GM12878 (cell line): ENCODE data around the gene RTN4. TPM values are rescaled to one million over a fixed set of nuclear protein-coding genes. Genes with fewer than 3 reads are reported as not detected.

ENCODE experiments used
- ATAC-seq: fragments of 200-7000 bp; cut with Tn5 transposase; 3 replicates; pipeline ENCODE4 v1.9.1; 2020; ENCODE audit warnings: mild to moderate bottlenecking, moderate library complexity
- BruUV-seq: library from RNA; stranded (reverse); fragments of 400-500 nt; replicated peaks from 2 replicates; lab custom pipeline; 2021; lab: Mats Ljungman, UMichigan
- CTCF ChIA-PET: fragments of 300-600 bp; sonication (Branson Sonifier 250); formaldehyde crosslinking; extraction: SDS; loops from one replicate; lab custom pipeline; 2021; ENCODE audit warnings: inconsistent platforms; lab: Yijun Ruan, JAX
- POLR2A ChIA-PET: fragments of 350-600 bp; formaldehyde crosslinking; extraction: SDS; loops from one replicate; lab custom pipeline; 2021; ENCODE audit warnings: inconsistent platforms; lab: Charles Lee
- RAD21 ChIA-PET: fragments of 300-600 bp; sonication (Branson Sonifier 250); formaldehyde crosslinking; loops from one replicate; lab custom pipeline; 2023; ENCODE audit warnings: antibody characterized with exemption; ENCODE audit not compliant: unreplicated experiment; lab: Charles Lee
- SMC1A ChIA-PET: fragments of 300-600 bp; sonication (Branson Sonifier 250); formaldehyde crosslinking; loops from one replicate; lab custom pipeline; 2023; ENCODE audit not compliant: unreplicated experiment, uncharacterized antibody; lab: Charles Lee
- DNase-seq: peaks from one replicate; pipeline ENCODE4 v3.0.0-alpha.2; 2011; ENCODE audit warnings: low read depth, low spot score
- FAIRE-seq: peaks from 3 replicates; lab custom pipeline; 2011; peaks lifted over from hg19 to GRCh38; lab: Jason Lieb, UNC
- H2AFZ ChIP-seq: 2 replicates; pipeline ENCODE4 v1.6.0; 2011; ENCODE audit warnings: low read depth, low read length, control low read depth; ENCODE audit not compliant: control insufficient read depth
- H3K27ac ChIP-seq: 2 replicates; pipeline ENCODE4 v1.5.1; 2011; ENCODE audit warnings: control low read depth; ENCODE audit not compliant: control insufficient read depth, insufficient read depth
- H3K27me3 ChIP-seq, 2 experiments: replicated peaks in 1 of 2; 2 replicates each; pipeline versions ENCODE4 v1.6.0 to v1.6.1; 2011; ENCODE audit warnings: low read length in 1 of 2; ENCODE audit not compliant: control insufficient read depth in 2 of 2, insufficient read depth in 2 of 2
- H3K36me3 ChIP-seq, 2 experiments: 2 replicates each; pipeline ENCODE4 v1.5.1; 2011; ENCODE audit warnings: low read length in 1 of 2; ENCODE audit not compliant: control insufficient read depth in 2 of 2, insufficient read depth in 2 of 2
- H3K4me1 ChIP-seq: 2 replicates; pipeline ENCODE4 v1.6.1; 2011; ENCODE audit warnings: mild to moderate bottlenecking, low read length, moderate library complexity, mixed read lengths; ENCODE audit not compliant: control insufficient read depth, insufficient read depth
- H3K4me2 ChIP-seq: 2 replicates; pipeline ENCODE4 v1.6.0; 2011; ENCODE audit warnings: control low read depth; ENCODE audit not compliant: control insufficient read depth, insufficient read depth
- H3K4me3 ChIP-seq: fragments of 200-600 bp; sonication (generic); 2 replicates; pipeline ENCODE4 v1.5.1; 2016
- H3K79me2 ChIP-seq: 2 replicates; pipeline ENCODE4 v1.6.0; 2011; ENCODE audit warnings: low read length; ENCODE audit not compliant: control insufficient read depth, insufficient read depth
- H3K9ac ChIP-seq: 2 replicates; pipeline ENCODE4 v1.8.0; 2011; ENCODE audit warnings: low read length, control low read depth, mixed read lengths; ENCODE audit not compliant: control insufficient read depth, insufficient read depth
- H3K9me3 ChIP-seq: replicated peaks from 3 replicates; pipeline ENCODE4 v1.5.1; 2011; ENCODE audit warnings: mild to moderate bottlenecking, low read length; ENCODE audit not compliant: control insufficient read depth, insufficient read depth
- H4K20me1 ChIP-seq: 2 replicates; pipeline ENCODE4 v1.6.0; 2011; ENCODE audit not compliant: control insufficient read depth, insufficient read depth
- CHD1 ChIP-seq: IDR thresholded peaks from 2 replicates; pipeline ENCODE4 v1.6.1; 2012; ENCODE audit warnings: low read depth, low read length, improper control_type of control experiment
- FOS ChIP-seq: IDR thresholded peaks from 3 replicates; pipeline ENCODE4 v1.6.1; 2011; ENCODE audit warnings: borderline replicate concordance; ENCODE audit not compliant: insufficient read length; ENCODE audit errors: extremely low read depth
- SP1 ChIP-seq: IDR thresholded peaks from one replicate; pipeline ENCODE4 v1.6.1; 2011; ENCODE audit warnings: low read depth, low read length
- SREBF1 ChIP-seq: IDR thresholded peaks from 2 replicates; pipeline ENCODE4 v1.6.1; 2012; ENCODE audit warnings: mild to moderate bottlenecking, low read length
- ZBTB33 ChIP-seq: fragments of 450-650 bp; IDR thresholded peaks from 2 replicates; pipeline ENCODE4 v1.6.1; 2017; ENCODE audit warnings: mild to moderate bottlenecking
- ZBTB4 ChIP-seq: fragments of 450-650 bp; formaldehyde crosslinking; IDR thresholded peaks from 2 replicates; pipeline ENCODE4 v1.4.0; 2022; ENCODE audit warnings: mild to moderate bottlenecking, moderate library complexity
- WGBS: methylation state at CpG from one replicate; pipeline ENCODE4 v1.1.6; 2016; ENCODE audit warnings: low lambda C conversion rate; ENCODE audit not compliant: insufficient replicate concordance, insufficient coverage; ENCODE audit errors: missing lambda C conversion rate; 5-methylcytosine and 5-hydroxymethylcytosine counted together
- in situ Hi-C: fragments of 300-500 bp; cut with MboI; formaldehyde crosslinking; loops from 9 replicates; pipeline ENCODE4 v1.14.3; 2018; ENCODE audit warnings: mixed read lengths
- intact Hi-C: fragments of 100-400 bp; cut with micrococcal nuclease; formaldehyde crosslinking; loops from one replicate; pipeline ENCODE4 v1.14.2; 2022; ENCODE audit not compliant: unreplicated experiment
- polyA plus RNA-seq, 11 experiments: library from polyadenylated mRNA; depleted of rRNA in 4 of 11; unstranded in 6 of 11; stranded (reverse) in 5 of 11; fragments of >200 nt; fragmentation: Nextera tagmentation in 4 of 11; fragmentation: Illumina TruSeq in 1 of 11; extraction: Ambion mirVana in 4 of 11; extraction: Trizol in 1 of 11; gene quantifications; 1 replicate in 1 of 11; 2 replicates in 10 of 11; pipeline versions ENCODE4 v1.2.1 to v1.2.3, GENCODE V29; 2011 to 2016; ENCODE audit warnings: inconsistent platforms in 2 of 11, missing spikeins in 2 of 11, low read depth in 1 of 11
- total RNA-seq, 4 experiments: library from RNA; depleted of rRNA in 3 of 4; stranded (reverse); fragments of >200 nt in 3 of 4; fragmentation: Illumina TruSeq in 1 of 4; extraction: Trizol in 1 of 4; gene quantifications; 2 replicates each; pipeline versions ENCODE4 v1.2.1 to v1.2.3, GENCODE V29; 2013 to 2021

Gene RTN4
- total and polyA plus RNA-seq, 10 of the 15 experiments (the other 5 are each of a cell fraction or from before 2014, with no cell fraction given): 56.0 to 133 (median 83.3) TPM

GRCh38 chr2:55018619-55019018, 31.6 kb downstream of the RTN4 start:
- DNase-seq: no peak
- Histone ChIP-seq H2AFZ (no peak overlapping the region), H3K4me2 (no peak overlapping the region), H3K4me3 (no peak overlapping the region), H3K9ac (no peak overlapping the region), H3K9me3 (no peaks in the 10 kb centered on the region; the same call in none of the 3 replicates), H3K79me2 (peaks cover 39% of the 10 kb centered on the region), H3K27me3 (no peaks in the 10 kb centered on the region), H3K36me3 (0 out of 4 replicates have a peak, but pooled peaks cover 0 to 4% of the 10 kb centered on the region in 2 experiments), H3K27ac (no peak overlapping the region), H3K4me1 (no peaks in the 10 kb centered on the region), H4K20me1 (no peaks in the 10 kb centered on the region)
- CTCF ChIA-PET: interaction anchor here (0.8 to 14.8 kb wide), 5 partner anchors 14 to 152 kb away, joined by 3 to 342 read pairs (median 5); no protein-coding TSS in a partner anchor
- no peak for ATAC-seq
- 100% methylated on average over 1 of the region's 1 CpG for WGBS
- POLR2A ChIA-PET: no interaction called here
- intact Hi-C loops (no loop called here), in situ Hi-C loops (loop anchor here (5.0 kb wide), 1 partner anchor 149 kb away; no protein-coding TSS in a partner anchor)
- no peak for FAIRE-seq
- TF ChIP-seq ZBTB4 (CRISPR knock-in tag) (no peak), FOS (no peak), CHD1 (no peak), ZBTB33 (no peak), SP1 (no peak), SREBF1 (no peak)
- SMC1A ChIA-PET: interaction anchor here (0.5 to 12.9 kb wide), 10 partner anchors 7 to 595 kb away, joined by 3 to 260 read pairs (median 8); partner anchors contain the start of gene RTN4
- BruUV-seq: no TSS peak
- RAD21 ChIA-PET: interaction anchor here (0.5 to 2.7 kb wide), 5 partner anchors 8 to 157 kb away, joined by 3 to 8 read pairs (median 4); no protein-coding TSS in a partner anchor
